Fibroblast of peridontal ligament (primary cell): ENCODE measurements around the gene CA5A.
"Not testable (repeated sequence)": the region's sequence is repeated elsewhere in the genome, so short reads cannot be mapped to it uniquely, and the experiment has no call there.

Experiments used
- DNase-seq: peaks from one replicate; pipeline ENCODE4 v3.0.0-alpha.2; 2010; ENCODE audit errors: extremely low read depth

Gene CA5A

GRCh38 chr16:87924041-87924810 lies 12.1 kb downstream of the CA5A start:
- no peak for DNase-seq

DNA sequence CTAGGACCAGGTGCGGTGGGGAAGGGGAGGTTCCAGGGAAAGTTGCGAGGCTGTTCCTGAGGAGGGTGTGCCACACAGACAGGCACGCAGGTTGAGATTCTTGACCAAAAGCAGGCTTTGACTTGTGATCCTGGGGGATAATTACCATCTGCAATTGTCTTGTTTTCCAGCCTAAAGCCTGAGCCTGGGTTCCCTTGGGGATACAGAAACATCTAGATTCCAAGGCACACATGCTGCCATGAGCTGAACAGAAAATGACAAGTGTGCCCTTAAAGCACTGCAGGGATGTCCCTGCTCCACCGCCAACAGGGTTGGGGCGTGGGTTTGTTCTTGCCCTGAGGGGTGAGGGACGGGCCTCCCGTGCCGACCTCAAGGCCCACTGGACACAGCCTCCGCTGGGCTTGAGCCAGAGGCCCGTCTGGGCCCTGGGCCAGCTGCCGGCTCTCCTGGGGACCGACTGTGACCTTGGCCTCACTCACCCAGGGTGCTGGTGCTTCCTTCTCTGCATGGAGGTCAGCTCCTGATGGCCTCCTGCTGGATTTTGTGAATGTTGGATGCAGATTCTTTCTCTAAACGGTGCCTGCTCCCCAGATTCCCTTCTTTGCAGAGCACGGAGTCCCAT lies 14.0 kb downstream of the CA5A start:
- no peak for DNase-seq

GRCh38 chr16:87921236-87921773 lies 15.0 kb downstream of the CA5A start:
- DNase-seq: no peak

DNA sequence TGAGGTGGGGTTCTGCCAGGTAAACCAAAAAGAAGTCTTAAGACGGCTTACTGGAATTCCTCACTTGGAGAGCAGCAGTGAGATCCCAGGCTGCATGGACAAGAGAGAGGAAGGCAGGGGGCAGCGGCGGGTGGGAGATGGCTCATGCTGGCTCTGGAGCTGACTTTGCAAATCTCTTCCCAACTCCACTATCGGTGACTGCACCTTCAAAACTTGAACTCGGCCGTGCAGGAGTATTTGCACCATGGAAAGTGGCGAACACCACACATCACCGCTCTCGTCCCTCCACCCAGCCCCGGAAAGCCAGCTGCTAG lies 16.7 kb downstream of the CA5A start:
- no peak for DNase-seq

DNA sequence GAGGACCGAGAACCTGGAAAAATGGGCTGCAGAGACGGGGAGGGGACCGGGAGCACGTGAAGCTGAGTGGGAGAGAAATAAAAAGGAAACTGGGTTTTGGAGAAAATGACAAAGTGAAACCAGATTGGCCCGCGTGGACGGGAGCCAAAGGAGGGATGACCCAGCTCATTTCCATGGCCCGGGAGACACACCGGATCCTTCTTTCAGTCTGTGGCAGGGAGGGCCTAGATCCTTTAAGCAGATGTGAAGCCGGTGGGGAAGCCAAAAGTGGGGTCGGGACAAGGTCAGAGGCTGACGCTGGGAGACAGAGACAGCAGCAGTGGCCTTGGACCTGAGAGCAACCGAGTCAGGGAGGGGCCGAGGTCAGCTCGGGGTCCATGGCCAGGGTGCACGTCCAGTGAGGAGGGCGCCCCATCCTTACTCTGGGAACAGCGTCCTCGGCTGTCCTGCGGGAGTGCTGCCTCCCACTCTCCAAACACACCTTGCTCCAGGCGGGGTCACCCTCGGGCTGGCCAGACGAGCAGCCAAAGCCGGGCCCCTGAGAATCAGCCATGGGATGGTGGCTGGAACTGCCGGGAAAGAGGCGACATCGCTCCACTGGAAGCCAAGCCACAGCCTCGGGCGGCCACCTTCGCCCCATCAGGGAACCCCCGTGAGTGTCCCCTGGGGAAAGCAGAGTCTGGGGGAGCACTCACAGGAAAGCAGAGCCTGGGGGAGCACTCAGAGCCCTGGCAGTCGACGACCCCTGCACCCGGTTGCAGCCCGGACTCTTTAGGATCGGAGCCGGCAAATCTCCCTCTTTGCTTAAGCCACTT lies 17.3 kb downstream of the CA5A start:
- peak; percentile 58 for DNase-seq

DNA sequence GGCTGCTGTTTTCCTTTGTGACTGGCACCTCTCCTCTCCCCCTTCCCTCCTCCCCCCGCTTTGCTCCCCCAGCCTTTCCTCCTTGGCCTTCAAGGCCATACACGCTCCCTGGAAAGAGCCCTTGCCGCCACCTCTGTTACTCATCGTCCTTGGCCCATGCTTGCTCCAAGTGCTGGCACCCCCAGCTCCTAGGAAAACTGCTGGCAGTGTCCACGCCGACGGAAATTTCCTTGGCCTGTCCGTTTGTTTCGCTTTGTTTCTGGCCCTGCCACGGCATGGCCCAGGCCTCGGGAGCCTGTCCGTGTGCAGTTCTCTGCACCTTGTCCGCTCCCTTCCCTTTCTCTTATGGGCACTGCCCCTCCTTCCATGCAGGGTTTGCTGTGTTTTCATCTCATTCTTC lies 18.0 kb downstream of the CA5A start:
- peak; percentile 42 for DNase-seq

- DNase-seq: no peak
Measured at GRCh38 chr16:87917503-87917902, 18.8 kb downstream of the CA5A start.

GRCh38 chr16:87914812-87915211 lies 21.5 kb downstream of the CA5A start:
- no peak for DNase-seq

GRCh38 chr16:87914021-87914725 lies 22.2 kb downstream of the CA5A start:
- DNase-seq: not testable (repeated sequence)

DNA sequence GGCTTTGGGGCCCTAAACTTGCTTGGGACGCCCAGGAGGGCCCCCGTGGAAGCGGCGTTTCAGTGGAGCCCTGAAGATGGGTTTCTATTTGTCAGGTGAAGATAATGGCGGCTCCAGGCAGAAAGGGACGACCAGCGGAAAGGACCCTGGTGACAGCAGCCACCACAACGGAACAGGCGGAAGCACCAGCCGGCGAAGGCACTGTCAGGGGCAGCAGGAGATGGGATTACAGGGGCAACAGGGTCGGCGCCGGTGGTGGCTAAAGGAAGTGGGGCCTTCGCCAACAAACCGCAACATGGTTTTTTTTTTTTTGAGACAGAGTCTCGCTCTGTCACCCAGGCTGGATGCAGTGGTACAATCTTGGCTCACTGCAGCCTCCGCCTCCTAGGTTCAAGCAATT lies 23.6 kb downstream of the CA5A start:
- not testable (repeated sequence) for DNase-seq

- peak; percentile 90 for DNase-seq
Measured at GRCh38 chr16:87911106-87911763, 25.1 kb downstream of the CA5A start.

DNA sequence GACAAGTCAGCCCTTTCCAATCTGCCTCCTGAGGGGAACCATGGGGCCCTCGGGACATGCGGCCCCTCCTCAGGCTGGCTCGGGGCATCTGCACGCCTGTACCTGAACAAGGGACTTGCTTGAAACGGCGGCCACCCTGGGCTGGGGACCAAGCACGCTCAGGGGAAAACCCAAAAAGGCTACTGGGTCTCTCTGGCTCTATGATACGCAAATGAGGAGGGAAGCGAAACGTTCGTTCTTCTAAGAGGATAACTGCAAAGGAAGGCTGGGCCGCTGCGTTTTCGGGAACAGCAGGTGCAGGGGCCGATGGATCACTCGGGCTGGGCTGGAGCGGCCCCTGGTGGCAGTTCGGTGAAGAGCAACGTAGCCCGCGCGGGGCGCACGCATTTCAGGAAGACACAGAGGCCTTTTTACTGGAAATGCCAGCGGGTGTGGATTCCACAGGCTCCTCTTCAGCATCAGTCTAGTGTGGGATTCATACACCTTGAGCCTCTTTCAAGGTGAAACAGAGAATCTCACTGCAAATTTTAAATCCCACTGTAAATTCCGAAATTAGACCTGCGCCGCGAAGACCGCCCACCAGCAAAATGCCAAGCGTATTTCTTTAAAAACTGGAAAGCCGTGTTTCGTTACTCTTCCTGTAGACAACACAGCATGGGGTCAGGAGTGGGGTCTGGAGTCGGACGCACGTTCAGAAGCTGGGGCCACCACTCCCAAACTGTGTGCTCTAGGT lies 27.0 kb downstream of the CA5A start:
- peak; percentile 60 for DNase-seq

GRCh38 chr16:87908101-87908500 lies 28.2 kb downstream of the CA5A start:
- not testable (repeated sequence) for DNase-seq

DNA sequence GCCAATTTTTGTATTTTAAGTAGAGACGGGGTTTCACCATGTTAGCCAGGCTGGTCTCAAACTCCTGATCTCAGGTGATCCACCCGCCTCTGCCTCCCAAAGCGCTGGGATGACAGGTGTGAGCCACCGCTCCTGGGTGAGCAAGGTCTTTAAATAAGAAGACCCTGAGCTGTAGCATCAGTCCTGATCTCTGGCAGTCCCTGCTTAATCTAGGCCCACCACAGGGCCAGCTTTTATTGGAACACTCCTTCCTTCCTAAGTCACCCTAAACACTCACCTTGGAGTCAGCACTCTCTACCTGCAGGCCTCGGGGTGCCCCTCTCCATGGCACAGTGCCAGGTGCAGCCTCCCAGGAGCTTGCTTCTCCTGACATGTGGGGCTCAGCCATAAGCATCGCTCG lies 30.8 kb downstream of the CA5A start:
- not testable (repeated sequence) for DNase-seq

DNA sequence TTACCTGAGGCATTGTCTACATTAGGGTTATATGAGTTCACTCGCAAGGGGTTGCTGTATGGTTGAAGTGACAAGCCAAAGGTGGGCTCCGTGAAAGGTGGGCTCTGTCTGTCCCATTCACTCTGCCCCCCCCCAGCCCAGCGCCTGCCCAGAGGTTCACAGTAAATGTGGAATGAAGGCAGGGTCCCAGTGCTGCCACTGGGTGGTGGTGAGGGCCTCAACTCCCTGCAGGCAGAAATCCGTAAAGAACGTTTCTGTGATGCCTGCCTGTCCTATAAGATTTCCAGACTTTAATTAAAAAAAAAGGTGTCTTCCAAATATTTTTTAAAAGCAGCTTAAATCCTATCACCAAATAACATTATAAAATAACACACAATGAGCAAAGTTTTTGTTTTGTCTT lies 31.4 kb downstream of the CA5A start:
- not testable (repeated sequence) for DNase-seq

DNA sequence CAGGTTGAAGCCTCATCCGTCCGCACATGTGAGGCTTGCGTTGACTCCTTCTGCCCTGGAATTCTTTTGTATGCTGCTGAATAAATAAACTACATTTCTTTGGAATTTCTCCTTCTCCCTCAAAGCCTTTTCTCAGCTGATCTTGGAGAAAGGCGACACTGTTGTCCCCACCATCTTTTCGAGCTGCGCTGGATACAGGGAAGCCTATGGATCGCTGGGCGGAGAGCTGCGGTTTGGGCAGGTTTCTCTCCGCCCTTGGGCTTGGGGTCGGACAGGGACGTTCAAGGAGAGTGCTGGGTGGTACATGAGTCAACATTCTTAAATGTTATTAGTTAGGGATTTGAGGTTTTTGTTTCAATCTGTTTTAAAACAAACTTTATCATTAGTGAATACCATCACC lies 35.8 kb downstream of the CA5A start:
- DNase-seq: not testable (repeated sequence)

- no peak for DNase-seq
Measured at GRCh38 chr16:87897521-87898505, 38.5 kb downstream of the CA5A start.

DNA sequence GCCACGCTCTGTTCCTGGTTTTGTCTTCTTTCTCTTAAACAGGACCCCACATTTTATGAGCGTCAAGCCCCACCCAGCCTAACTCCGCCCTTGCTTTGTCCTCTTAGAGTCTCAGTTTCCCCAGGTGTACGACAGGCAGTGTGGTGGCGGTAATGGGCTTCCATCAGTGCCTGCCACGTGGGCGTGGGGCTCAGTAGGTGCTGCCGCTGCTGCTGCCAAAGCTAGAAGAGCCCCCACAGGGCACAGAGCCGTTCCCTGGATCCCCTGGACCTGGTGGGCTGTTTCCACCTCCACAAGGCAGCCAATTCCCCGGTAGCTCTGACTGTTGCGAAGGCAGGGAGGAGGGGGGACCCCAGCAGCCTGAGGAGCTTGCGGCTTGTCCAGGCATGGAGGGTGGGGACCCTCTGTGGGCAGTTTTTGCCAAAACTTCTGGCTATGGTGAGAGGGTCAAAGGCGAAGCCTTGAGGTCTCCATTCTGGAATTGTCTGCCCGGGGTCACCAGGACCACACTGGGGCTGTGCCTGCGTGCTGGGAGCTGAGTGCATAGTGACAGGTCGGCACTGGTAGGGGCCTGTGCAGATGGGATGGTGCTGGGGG lies 39.3 kb downstream of the CA5A start:
- DNase-seq: not testable (repeated sequence)
